Liver (tissue), 9 donors: ENCODE measurements around the gene EIF4A2. TPM values are rescaled to one million over a fixed set of nuclear protein-coding genes. Genes with fewer than 3 reads are reported as not detected.

Experiments used
- DNase-seq: peaks from one replicate; pipeline ENCODE4 v3.0.0-alpha.2; 2017; ENCODE audit warnings: low spot score
- H3K27ac ChIP-seq, 2 donors: one replicate each; pipeline ENCODE4 v1.7.0; 2013; ENCODE audit warnings: inconsistent platforms in 2 of 2, low read length in 2 of 2, control low read depth in 1 of 2, low read depth in 1 of 2, mild to moderate bottlenecking in 1 of 2
- H3K27me3 ChIP-seq, 4 donors: one replicate each; pipeline versions ENCODE4 v1.6.1 to v1.7.0; 2013; ENCODE audit warnings: low read length in 3 of 4, inconsistent platforms in 1 of 4, mild to moderate bottlenecking in 1 of 4, moderate library complexity in 1 of 4; ENCODE audit not compliant: control insufficient read depth in 4 of 4, insufficient read depth in 4 of 4
- H3K36me3 ChIP-seq, 4 donors: one replicate each; pipeline versions ENCODE4 v1.6.1 to v1.7.0; 2013; ENCODE audit warnings: low read length in 3 of 4, mild to moderate bottlenecking in 3 of 4, low read depth in 1 of 4, moderate library complexity in 1 of 4; ENCODE audit not compliant: control insufficient read depth in 4 of 4, insufficient read depth in 3 of 4
- H3K4me1 ChIP-seq, 4 donors: one replicate each; pipeline versions ENCODE4 v1.6.1 to v1.7.0; 2013; ENCODE audit warnings: low read length in 3 of 4, mild to moderate bottlenecking in 3 of 4, moderate library complexity in 1 of 4; ENCODE audit not compliant: control insufficient read depth in 4 of 4, insufficient read depth in 4 of 4
- H3K4me3 ChIP-seq, 3 donors: one replicate each; pipeline versions ENCODE4 v1.6.1 to v1.7.0; 2013; ENCODE audit warnings: low read length in 3 of 3, control low read depth in 1 of 3, low read depth in 1 of 3, mild to moderate bottlenecking in 1 of 3
- H3K9ac ChIP-seq, 2 donors: one replicate each; pipeline ENCODE4 v1.7.0; 2013; ENCODE audit warnings: low read length in 2 of 2, mild to moderate bottlenecking in 2 of 2, moderate library complexity in 2 of 2, control low read depth in 1 of 2, low read depth in 1 of 2
- H3K9me3 ChIP-seq, 4 donors: one replicate each; pipeline versions ENCODE4 v1.6.1 to v1.7.0; 2013; ENCODE audit warnings: low read length in 3 of 4; ENCODE audit not compliant: control insufficient read depth in 4 of 4
- EGR1 ChIP-seq, 2 donors: IDR thresholded peaks; 2 replicates each; pipeline ENCODE4 v1.6.1; 2016 to 2018; ENCODE audit warnings: antibody characterized with exemption in 2 of 2, low read depth in 2 of 2
- FOXA1 ChIP-seq: IDR thresholded peaks from 2 replicates; pipeline ENCODE4 v1.6.1; 2016; ENCODE audit warnings: antibody characterized with exemption
- FOXA2 ChIP-seq: IDR thresholded peaks from 2 replicates; pipeline ENCODE4 v1.6.1; 2016; ENCODE audit warnings: antibody characterized with exemption
- GABPA ChIP-seq, 2 donors: IDR thresholded peaks in 1 of 2; conservative IDR thresholded peaks in 1 of 2; 2 replicates each; pipeline ENCODE4 v1.6.1; 2016; ENCODE audit warnings: antibody characterized with exemption in 2 of 2, mild to moderate bottlenecking in 1 of 2, moderate library complexity in 1 of 2
- HNF4G ChIP-seq: IDR thresholded peaks from 2 replicates; pipeline ENCODE4 v1.6.1; 2016; ENCODE audit warnings: antibody characterized with exemption
- JUND ChIP-seq, 2 donors: IDR thresholded peaks; 2 replicates each; pipeline ENCODE4 v1.6.1; 2016; ENCODE audit warnings: antibody characterized with exemption in 2 of 2
- NR2F2 ChIP-seq: IDR thresholded peaks from 2 replicates; pipeline ENCODE4 v1.6.1; 2016; ENCODE audit warnings: antibody characterized with exemption
- RAD21 ChIP-seq, 2 donors: IDR thresholded peaks; 2 replicates each; pipeline ENCODE4 v1.6.1; 2016; ENCODE audit warnings: antibody characterized with exemption in 2 of 2, mild to moderate bottlenecking in 2 of 2
- RXRA ChIP-seq, 2 donors: IDR thresholded peaks; 2 replicates each; pipeline ENCODE4 v1.6.1; 2017 to 2018; ENCODE audit warnings: antibody characterized with exemption in 2 of 2, mild to moderate bottlenecking in 1 of 2
- SP1 ChIP-seq: IDR thresholded peaks from 2 replicates; pipeline ENCODE4 v1.6.1; 2018; ENCODE audit warnings: antibody characterized with exemption, mild to moderate bottlenecking
- TAF1 ChIP-seq: conservative IDR thresholded peaks from 2 replicates; pipeline ENCODE4 v1.6.1; 2016; ENCODE audit warnings: antibody characterized with exemption, mild to moderate bottlenecking
- YY1 ChIP-seq: IDR thresholded peaks from 2 replicates; pipeline ENCODE4 v1.6.1; 2016; ENCODE audit warnings: antibody characterized with exemption, mild to moderate bottlenecking
- WGBS: extraction: QIAGEN DNeasy Blood & Tissue Kit; methylation state at CpG from one replicate; pipeline ENCODE4 v1.1.7; 2013; 5-methylcytosine and 5-hydroxymethylcytosine counted together
- polyA plus RNA-seq, 2 donors: library from polyadenylated mRNA; stranded (reverse) in 1 of 2; unstranded in 1 of 2; fragments of 200-250 nt in 1 of 2; fragments of >200 nt in 1 of 2; fragmentation: Nextera tagmentation in 1 of 2; extraction: Ambion mirVana in 1 of 2; gene quantifications; one replicate each; pipeline versions ENCODE4 v1.2.1 to v1.2.3, GENCODE V29; 2013 to 2015
- total RNA-seq, 2 donors: library from RNA; depleted of rRNA; stranded (reverse); fragments of >200 nt; gene quantifications; one replicate each; pipeline ENCODE4 v1.2.3, GENCODE V29; 2014
- TF ChIP-seq, protein P1 (sequence below): IDR thresholded peaks from 2 replicates; pipeline ENCODE4 v1.6.1; 2016; ENCODE audit warnings: antibody characterized with exemption
- TF ChIP-seq, protein P2 (sequence below): IDR thresholded peaks from 2 replicates; pipeline ENCODE4 v1.6.1; 2016; ENCODE audit warnings: antibody characterized with exemption, mild to moderate bottlenecking
- TF ChIP-seq, protein P3 (sequence below): IDR thresholded peaks from 2 replicates; pipeline ENCODE4 v1.6.1; 2016; ENCODE audit warnings: antibody characterized with exemption
- TF ChIP-seq, protein P4 (sequence below): fragments of 150-350 bp; IDR thresholded peaks from 2 replicates; pipeline ENCODE4 v1.5.1; 2017; ENCODE audit warnings: improper control_type of control experiment, low read depth, low read length; ENCODE audit not compliant: missing input control
- TF ChIP-seq, protein P5 (sequence below): IDR thresholded peaks from 2 replicates; pipeline ENCODE4 v1.6.1; 2016; ENCODE audit warnings: antibody characterized with exemption
- donor health status: healthy.
- donor health status: healthy.
- donor health status: healthy.
- donor health status: healthy.
- donor health status: healthy.

The EIF4A2 gene
- total and polyA plus RNA-seq, 4 donors: 81.4 to 373 (median 172) TPM

DNA sequence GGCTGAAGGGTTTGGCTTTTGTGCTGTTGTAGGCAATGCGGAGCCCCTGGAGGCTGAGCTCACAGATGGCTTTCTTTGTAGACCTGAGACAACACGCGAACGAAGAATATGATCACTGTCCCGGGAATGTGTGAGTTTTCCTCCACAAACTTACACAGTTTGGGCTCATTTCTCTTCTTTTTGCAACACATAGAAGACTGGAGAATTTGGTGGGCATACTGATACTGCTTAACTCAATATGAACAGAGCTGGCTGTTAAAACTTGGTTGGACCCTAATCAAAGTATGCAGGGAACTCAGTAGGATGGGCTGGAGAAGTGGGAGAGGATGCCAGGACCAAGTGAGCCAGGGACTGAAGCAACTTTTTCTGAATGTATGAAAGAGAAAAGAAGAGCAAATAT, 35.1 kb downstream of the EIF4A2 start:
- DNase-seq: no peak
- 96% methylated on average over 5 of the region's 5 CpGs for WGBS

DNA sequence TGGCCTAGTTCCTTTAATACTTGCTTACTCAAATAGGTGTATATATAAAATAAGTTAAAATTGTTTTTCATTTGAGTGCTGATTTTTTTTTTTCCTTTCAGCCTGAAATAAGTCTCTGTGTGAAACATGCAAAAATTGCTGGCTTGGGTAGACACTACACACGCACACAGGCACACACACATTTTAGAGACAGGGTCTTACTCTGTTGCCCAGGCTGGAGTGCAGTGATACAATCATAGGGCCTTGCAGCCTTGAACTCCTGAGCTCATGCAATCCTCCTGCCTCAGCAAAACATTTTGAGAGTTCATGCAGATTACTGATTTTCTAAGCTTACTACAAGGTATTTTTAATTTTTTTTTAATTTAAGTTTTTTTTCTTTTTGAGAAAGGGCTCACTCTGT, 35.6 kb downstream of the EIF4A2 start:
- 94% methylated on average over 1 of the region's 1 CpG for WGBS
- Histone ChIP-seq H3K27ac (no peak overlapping the region), H3K4me3 (no peak overlapping the region), H3K9me3 (no peaks in the 10 kb centered on the region), H3K36me3 (no peaks in the 10 kb centered on the region), H3K9ac (no peak overlapping the region), H3K4me1 (no peaks in the 10 kb centered on the region), H3K27me3 (no peaks in the 10 kb centered on the region)
- TF ChIP-seq FOXA2 (no peak), RXRA (IDR thresholded peaks at IDR 0.05) (no peak), SP1 (no peak), JUND (IDR thresholded peaks at IDR 0.05) (no peak), GABPA (IDR thresholded peaks at IDR 0.05 in 1 of 2, conservative IDR thresholded peaks at IDR 0.05 in 1 of 2) (no peak), EGR1 (IDR thresholded peaks at IDR 0.05; ENCODE audit: low read depth in 2 of 2) (no peak), NR2F2 (no peak), RAD21 (IDR thresholded peaks at IDR 0.05) (no peak), HNF4G (no peak), YY1 (no peak), TAF1 (no peak), FOXA1 (no peak)
- TF ChIP-seq, protein P1, sequence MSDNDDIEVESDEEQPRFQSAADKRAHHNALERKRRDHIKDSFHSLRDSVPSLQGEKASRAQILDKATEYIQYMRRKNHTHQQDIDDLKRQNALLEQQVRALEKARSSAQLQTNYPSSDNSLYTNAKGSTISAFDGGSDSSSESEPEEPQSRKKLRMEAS: no peak
- TF ChIP-seq, protein P2, sequence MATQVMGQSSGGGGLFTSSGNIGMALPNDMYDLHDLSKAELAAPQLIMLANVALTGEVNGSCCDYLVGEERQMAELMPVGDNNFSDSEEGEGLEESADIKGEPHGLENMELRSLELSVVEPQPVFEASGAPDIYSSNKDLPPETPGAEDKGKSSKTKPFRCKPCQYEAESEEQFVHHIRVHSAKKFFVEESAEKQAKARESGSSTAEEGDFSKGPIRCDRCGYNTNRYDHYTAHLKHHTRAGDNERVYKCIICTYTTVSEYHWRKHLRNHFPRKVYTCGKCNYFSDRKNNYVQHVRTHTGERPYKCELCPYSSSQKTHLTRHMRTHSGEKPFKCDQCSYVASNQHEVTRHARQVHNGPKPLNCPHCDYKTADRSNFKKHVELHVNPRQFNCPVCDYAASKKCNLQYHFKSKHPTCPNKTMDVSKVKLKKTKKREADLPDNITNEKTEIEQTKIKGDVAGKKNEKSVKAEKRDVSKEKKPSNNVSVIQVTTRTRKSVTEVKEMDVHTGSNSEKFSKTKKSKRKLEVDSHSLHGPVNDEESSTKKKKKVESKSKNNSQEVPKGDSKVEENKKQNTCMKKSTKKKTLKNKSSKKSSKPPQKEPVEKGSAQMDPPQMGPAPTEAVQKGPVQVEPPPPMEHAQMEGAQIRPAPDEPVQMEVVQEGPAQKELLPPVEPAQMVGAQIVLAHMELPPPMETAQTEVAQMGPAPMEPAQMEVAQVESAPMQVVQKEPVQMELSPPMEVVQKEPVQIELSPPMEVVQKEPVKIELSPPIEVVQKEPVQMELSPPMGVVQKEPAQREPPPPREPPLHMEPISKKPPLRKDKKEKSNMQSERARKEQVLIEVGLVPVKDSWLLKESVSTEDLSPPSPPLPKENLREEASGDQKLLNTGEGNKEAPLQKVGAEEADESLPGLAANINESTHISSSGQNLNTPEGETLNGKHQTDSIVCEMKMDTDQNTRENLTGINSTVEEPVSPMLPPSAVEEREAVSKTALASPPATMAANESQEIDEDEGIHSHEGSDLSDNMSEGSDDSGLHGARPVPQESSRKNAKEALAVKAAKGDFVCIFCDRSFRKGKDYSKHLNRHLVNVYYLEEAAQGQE: no peak
- TF ChIP-seq, protein P3, sequence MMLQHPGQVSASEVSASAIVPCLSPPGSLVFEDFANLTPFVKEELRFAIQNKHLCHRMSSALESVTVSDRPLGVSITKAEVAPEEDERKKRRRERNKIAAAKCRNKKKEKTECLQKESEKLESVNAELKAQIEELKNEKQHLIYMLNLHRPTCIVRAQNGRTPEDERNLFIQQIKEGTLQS: no peak
- TF ChIP-seq, protein P4, sequence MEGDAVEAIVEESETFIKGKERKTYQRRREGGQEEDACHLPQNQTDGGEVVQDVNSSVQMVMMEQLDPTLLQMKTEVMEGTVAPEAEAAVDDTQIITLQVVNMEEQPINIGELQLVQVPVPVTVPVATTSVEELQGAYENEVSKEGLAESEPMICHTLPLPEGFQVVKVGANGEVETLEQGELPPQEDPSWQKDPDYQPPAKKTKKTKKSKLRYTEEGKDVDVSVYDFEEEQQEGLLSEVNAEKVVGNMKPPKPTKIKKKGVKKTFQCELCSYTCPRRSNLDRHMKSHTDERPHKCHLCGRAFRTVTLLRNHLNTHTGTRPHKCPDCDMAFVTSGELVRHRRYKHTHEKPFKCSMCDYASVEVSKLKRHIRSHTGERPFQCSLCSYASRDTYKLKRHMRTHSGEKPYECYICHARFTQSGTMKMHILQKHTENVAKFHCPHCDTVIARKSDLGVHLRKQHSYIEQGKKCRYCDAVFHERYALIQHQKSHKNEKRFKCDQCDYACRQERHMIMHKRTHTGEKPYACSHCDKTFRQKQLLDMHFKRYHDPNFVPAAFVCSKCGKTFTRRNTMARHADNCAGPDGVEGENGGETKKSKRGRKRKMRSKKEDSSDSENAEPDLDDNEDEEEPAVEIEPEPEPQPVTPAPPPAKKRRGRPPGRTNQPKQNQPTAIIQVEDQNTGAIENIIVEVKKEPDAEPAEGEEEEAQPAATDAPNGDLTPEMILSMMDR: no peak
- TF ChIP-seq, protein P5, sequence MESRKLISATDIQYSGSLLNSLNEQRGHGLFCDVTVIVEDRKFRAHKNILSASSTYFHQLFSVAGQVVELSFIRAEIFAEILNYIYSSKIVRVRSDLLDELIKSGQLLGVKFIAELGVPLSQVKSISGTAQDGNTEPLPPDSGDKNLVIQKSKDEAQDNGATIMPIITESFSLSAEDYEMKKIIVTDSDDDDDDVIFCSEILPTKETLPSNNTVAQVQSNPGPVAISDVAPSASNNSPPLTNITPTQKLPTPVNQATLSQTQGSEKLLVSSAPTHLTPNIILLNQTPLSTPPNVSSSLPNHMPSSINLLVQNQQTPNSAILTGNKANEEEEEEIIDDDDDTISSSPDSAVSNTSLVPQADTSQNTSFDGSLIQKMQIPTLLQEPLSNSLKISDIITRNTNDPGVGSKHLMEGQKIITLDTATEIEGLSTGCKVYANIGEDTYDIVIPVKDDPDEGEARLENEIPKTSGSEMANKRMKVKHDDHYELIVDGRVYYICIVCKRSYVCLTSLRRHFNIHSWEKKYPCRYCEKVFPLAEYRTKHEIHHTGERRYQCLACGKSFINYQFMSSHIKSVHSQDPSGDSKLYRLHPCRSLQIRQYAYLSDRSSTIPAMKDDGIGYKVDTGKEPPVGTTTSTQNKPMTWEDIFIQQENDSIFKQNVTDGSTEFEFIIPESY: no peak
- no peak for DNase-seq

More for the DNA sequence above, 35.1 kb downstream of the EIF4A2 start:
- H3K4me3 ChIP-seq: no peak overlapping the region
- H3K36me3 ChIP-seq: no peaks in the 10 kb centered on the region
- H3K9me3 ChIP-seq: no peaks in the 10 kb centered on the region
- H3K9ac ChIP-seq: no peak overlapping the region
- no peaks in the 10 kb centered on the region for H3K4me1 ChIP-seq
- TF ChIP-seq, protein P1: no peak
- TF ChIP-seq JUND (IDR thresholded peaks at IDR 0.05): no peak
- no peak overlapping the region for H3K27ac ChIP-seq
- H3K27me3 ChIP-seq: no peaks in the 10 kb centered on the region
